ENCODE measurements around the gene SERPINA1. TPM values are rescaled to one million over a fixed set of nuclear protein-coding genes. Genes with fewer than 3 reads are reported as not detected.
"Not testable (repeated sequence)": the region's sequence is repeated elsewhere in the genome, so short reads cannot be mapped to it uniquely, and the experiment has no call there.

SERPINA1 gene
- total RNA-seq, 1 experiment from 2014 or later = 9.1 TPM

- Histone ChIP-seq H3K27me3 (ENCODE audit: insufficient read depth, low read length) (no peaks in the 10 kb centered on the region), H3K36me3 (ENCODE audit: control insufficient read depth in 1 of 2, insufficient read depth in 2 of 2, low read length in 2 of 2) (no peaks in the 10 kb centered on the region), H3K9me2 (ENCODE audit: insufficient read depth) (no peaks in the 10 kb centered on the region), H3K79me2 (ENCODE audit: insufficient read depth, low read length) (no peaks in the 10 kb centered on the region), H2AFZ (ENCODE audit: low read depth, low read length, poor library complexity, severe bottlenecking) (no peak overlapping the region), H4K20me1 (ENCODE audit: insufficient read depth) (no peaks in the 10 kb centered on the region), H3K9me3 (ENCODE audit: control insufficient read depth in 1 of 2, insufficient read depth in 1 of 2, low read depth in 1 of 2, low read length in 2 of 2) (no peaks in the 10 kb centered on the region), H3K4me3 (replicated peaks in 1 of 2; ENCODE audit: low read depth in 1 of 2, low read length in 2 of 2) (no peak overlapping the region), H3K4me2 (ENCODE audit: low read length) (no peak overlapping the region), H3K9ac (ENCODE audit: low read length) (no peak overlapping the region), H3K27ac (ENCODE audit: low read depth, low read length) (no peak overlapping the region), H3K4me1 (ENCODE audit: control insufficient read depth in 1 of 2, insufficient read depth in 2 of 2, low read length in 2 of 2) (peaks cover 14 to 34% of the 10 kb centered on the region in 2 experiments)
- TF ChIP-seq YY1 (IDR thresholded peaks at IDR 0.05; ENCODE audit: extremely low read depth, insufficient replicate concordance, low read depth, low read length) (no peak), MAX (IDR thresholded peaks at IDR 0.05) (no peak), SP1 (IDR thresholded peaks at IDR 0.05; ENCODE audit: low read depth) (no peak), FOSL1 (IDR thresholded peaks at IDR 0.05; ENCODE audit: low read depth) (no peak)
- ATAC-seq (no peak), DNase-seq (ENCODE audit: low read depth, low spot score) (no peak)
- RAD21 ChIA-PET (ENCODE audit: low non-redundant PET in 1 of 2, low total read pairs in 2 of 2, uncharacterized antibody in 2 of 2, unreplicated experiment in 2 of 2) = no interaction called here
- intact Hi-C loops (cut with micrococcal nuclease) = no loop called here
- POLR2A ChIA-PET = no interaction called here
- BruUV-seq (replicated peaks) = no TSS peak
- CTCF ChIA-PET = no interaction called here
Observed at GRCh38 chr14:94370524-94370910, 17.9 kb downstream of the SERPINA1 start.

- ATAC-seq; H3K9me3 ChIP-seq (ENCODE audit: control insufficient read depth in 1 of 2, insufficient read depth in 1 of 2, low read depth in 1 of 2, low read length in 2 of 2); H3K9ac ChIP-seq (ENCODE audit: low read length); H3K4me2 ChIP-seq (ENCODE audit: low read length); CTCF ChIA-PET; H2AFZ ChIP-seq (ENCODE audit: low read depth, low read length, poor library complexity, severe bottlenecking); POLR2A ChIA-PET; H3K36me3 ChIP-seq (ENCODE audit: control insufficient read depth in 1 of 2, insufficient read depth in 2 of 2, low read length in 2 of 2); H4K20me1 ChIP-seq (ENCODE audit: insufficient read depth); H3K79me2 ChIP-seq (ENCODE audit: insufficient read depth, low read length); H3K4me3 ChIP-seq (replicated peaks in 1 of 2; ENCODE audit: low read depth in 1 of 2, low read length in 2 of 2); BruUV-seq (replicated peaks); DNase-seq (ENCODE audit: low read depth, low spot score); RAD21 ChIA-PET (ENCODE audit: low non-redundant PET in 1 of 2, low total read pairs in 2 of 2, uncharacterized antibody in 2 of 2, unreplicated experiment in 2 of 2); H3K27ac ChIP-seq (ENCODE audit: low read depth, low read length); intact Hi-C loops (cut with micrococcal nuclease); H3K27me3 ChIP-seq (ENCODE audit: insufficient read depth, low read length); H3K9me2 ChIP-seq (ENCODE audit: insufficient read depth): not testable (repeated sequence)
- peaks cover 14 to 29% of the 10 kb centered on the region in 2 experiments for H3K4me1 ChIP-seq (ENCODE audit: control insufficient read depth in 1 of 2, insufficient read depth in 2 of 2, low read length in 2 of 2)
Observed at GRCh38 chr14:94369766-94370523, 18.5 kb downstream of the SERPINA1 start.

All from HCT116 (cell line).